ENCODE data around the gene ARL5C. TPM values are rescaled to one million over a fixed set of nuclear protein-coding genes. Genes with fewer than 3 reads are reported as not detected.

The ARL5C gene
- total RNA-seq, 1 donor from 2014 or later = not detected

GRCh38 chr17:39113871-39114270, 52.1 kb downstream of the ARL5C start:
- Histone ChIP-seq H3K79me2 (ENCODE audit: insufficient read depth, low read length) (no peaks in the 10 kb centered on the region), H4K20me1 (ENCODE audit: insufficient read depth, low read length) (no peaks in the 10 kb centered on the region), H3K4me2 (ENCODE audit: low read length) (no peak overlapping the region), H3K9me3 (ENCODE audit: insufficient read depth, low read depth, low read length) (no peaks in the 10 kb centered on the region), H3K27me3 (ENCODE audit: insufficient read depth, low read length) (peaks cover 15% of the 10 kb centered on the region), H3K9ac (ENCODE audit: low read length) (no peak overlapping the region), H2AFZ (ENCODE audit: low read depth, low read length) (no peak overlapping the region), H3K4me1 (ENCODE audit: insufficient read depth, low read length) (no peaks in the 10 kb centered on the region), H3K27ac (ENCODE audit: low read depth, low read length) (no peak overlapping the region), H3K36me3 (ENCODE audit: insufficient read depth, low read length) (no peaks in the 10 kb centered on the region), H3K4me3 (ENCODE audit: insufficient read depth, low read depth, low read length) (no peak overlapping the region)
- peaks cover 5% of the 10 kb centered on the region for H3K9me3 Mint-ChIP-seq (ENCODE audit: unreplicated experiment)
- peaks cover 7% of the 10 kb centered on the region for H3K4me1 Mint-ChIP-seq (ENCODE audit: low read depth, unreplicated experiment)
- no peak overlapping the region for H3K27ac Mint-ChIP-seq (ENCODE audit: unreplicated experiment)
- TF ChIP-seq CTCF (IDR thresholded peaks at IDR 0.05; ENCODE audit: insufficient read depth, low read depth, low read length) = no peak
- no peak for TF ChIP-seq EZH2 (IDR thresholded peaks at IDR 0.05; ENCODE audit: insufficient read depth, low read length)
- H3K36me3 Mint-ChIP-seq (ENCODE audit: low read depth, unreplicated experiment) = peaks cover 5% of the 10 kb centered on the region
- no peak for DNase-seq (ENCODE audit: low read depth)
- peaks cover 50% of the 10 kb centered on the region for H3K27me3 Mint-ChIP-seq (ENCODE audit: low read depth, unreplicated experiment)
- no peak for FAIRE-seq
- H3K4me3 Mint-ChIP-seq (ENCODE audit: unreplicated experiment) = no peak overlapping the region

GRCh38 chr17:39110435-39111136, 55.4 kb downstream of the ARL5C start:
- no peaks in the 10 kb centered on the region for H3K79me2 ChIP-seq (ENCODE audit: insufficient read depth, low read length)
- FAIRE-seq (no peak), DNase-seq (ENCODE audit: low read depth) (no peak)
- H3K9me3 Mint-ChIP-seq (ENCODE audit: unreplicated experiment) = peaks cover 5% of the 10 kb centered on the region
- H3K4me1 ChIP-seq (ENCODE audit: insufficient read depth, low read length) = no peaks in the 10 kb centered on the region
- no peak for TF ChIP-seq EZH2 (IDR thresholded peaks at IDR 0.05; ENCODE audit: insufficient read depth, low read length)
- no peak for TF ChIP-seq CTCF (IDR thresholded peaks at IDR 0.05; ENCODE audit: insufficient read depth, low read depth, low read length)
- H3K9ac ChIP-seq (ENCODE audit: low read length) = no peak overlapping the region
- H3K36me3 Mint-ChIP-seq (ENCODE audit: low read depth, unreplicated experiment) = peaks cover 7% of the 10 kb centered on the region
- no peak overlapping the region for H3K27ac Mint-ChIP-seq (ENCODE audit: unreplicated experiment)
- no peak overlapping the region for H3K4me3 Mint-ChIP-seq (ENCODE audit: unreplicated experiment)
- H4K20me1 ChIP-seq (ENCODE audit: insufficient read depth, low read length) = no peaks in the 10 kb centered on the region
- no peaks in the 10 kb centered on the region for H3K36me3 ChIP-seq (ENCODE audit: insufficient read depth, low read length)
- H3K4me2 ChIP-seq (ENCODE audit: low read length) = no peak overlapping the region
- no peak overlapping the region for H3K27ac ChIP-seq (ENCODE audit: low read depth, low read length)
- peaks cover 10% of the 10 kb centered on the region for H3K4me1 Mint-ChIP-seq (ENCODE audit: low read depth, unreplicated experiment)
- H3K4me3 ChIP-seq (ENCODE audit: insufficient read depth, low read depth, low read length) = no peak overlapping the region
- no peak overlapping the region for H2AFZ ChIP-seq (ENCODE audit: low read depth, low read length)
- H3K27me3 ChIP-seq (ENCODE audit: insufficient read depth, low read length) = peaks cover 18% of the 10 kb centered on the region
- no peaks in the 10 kb centered on the region for H3K9me3 ChIP-seq (ENCODE audit: insufficient read depth, low read depth, low read length)
- peaks cover 50% of the 10 kb centered on the region for H3K27me3 Mint-ChIP-seq (ENCODE audit: low read depth, unreplicated experiment)
